SK-N-SH (cell line): Measurements from ENCODE around the gene B4GALT3. TPM values are rescaled to one million over a fixed set of nuclear protein-coding genes. Genes with fewer than 3 reads are reported as not detected.

Experiments
- CTCF ChIA-PET: fragments of 300-600, 350-600 bp; formaldehyde crosslinking; extraction: SDS; loops from one replicate; lab custom pipeline; 2021; lab: Yijun Ruan, JAX
- POLR2A ChIA-PET: fragments of 350-600 bp; sonication (Branson Sonifier 250); formaldehyde crosslinking; extraction: SDS; loops from one replicate; lab custom pipeline; 2020; ENCODE audit warnings: antibody characterized with exemption, inconsistent platforms; lab: Yijun Ruan, JAX
- DNase-seq: peaks from one replicate; pipeline ENCODE4 v3.0.0; 2012
- H2AFZ ChIP-seq: fragments of 200-600 bp; sonication (generic); 2 replicates; pipeline ENCODE4 v1.8.1; 2016; ENCODE audit warnings: antibody characterized with exemption, mild to moderate bottlenecking, low read depth
- H3F3A ChIP-seq: fragments of 200-600 bp; sonication (generic); replicated peaks from 2 replicates; pipeline ENCODE3; 2016; ENCODE audit warnings: antibody characterized with exemption, mild to moderate bottlenecking; ENCODE audit not compliant: insufficient read depth
- H3K27ac ChIP-seq, 2 experiments: fragments of 200-500 bp in 1 of 2; fragments of 200-600 bp in 1 of 2; sonication (Bioruptor generic) in 1 of 2; sonication (generic), shearing (Covaris generic) in 1 of 2; 2 replicates each; pipeline versions ENCODE4 v1.5.1 to v1.6.1; 2014 to 2016; ENCODE audit warnings: low read depth in 2 of 2, inconsistent platforms in 1 of 2, low read length in 1 of 2, mild to moderate bottlenecking in 1 of 2, mixed read lengths in 1 of 2
- H3K27me3 ChIP-seq: fragments of 200-600 bp; sonication (generic), shearing (Covaris generic); 2 replicates; pipeline ENCODE4 v1.6.1; 2016; ENCODE audit warnings: mixed run types; ENCODE audit not compliant: insufficient read depth
- H3K36me3 ChIP-seq, 2 experiments: fragments of 200-500 bp in 1 of 2; fragments of 200-600 bp in 1 of 2; sonication (Bioruptor generic) in 1 of 2; sonication (generic) in 1 of 2; replicated peaks in 1 of 2; 2 replicates each; pipeline versions ENCODE3 to v1.5.1; 2014 to 2016; ENCODE audit warnings: low read length in 1 of 2, mild to moderate bottlenecking in 1 of 2; ENCODE audit not compliant: insufficient read depth in 2 of 2, control insufficient read depth in 1 of 2
- H3K4me1 ChIP-seq, 2 experiments: fragments of 200-500 bp in 1 of 2; fragments of 200-600 bp in 1 of 2; sonication (Bioruptor generic) in 1 of 2; sonication (generic), shearing (Covaris generic) in 1 of 2; 2 replicates each; pipeline versions ENCODE4 v1.5.1 to v1.6.1; 2014 to 2016; ENCODE audit warnings: low read depth in 1 of 2, low read length in 1 of 2, mixed run types in 1 of 2; ENCODE audit not compliant: insufficient read depth in 2 of 2, control insufficient read depth in 1 of 2
- H3K4me2 ChIP-seq: fragments of 200-600 bp; sonication (generic), shearing (Covaris generic); 2 replicates; pipeline ENCODE4 v1.6.1; 2017; ENCODE audit warnings: mixed run types
- H3K4me3 ChIP-seq, 2 experiments: fragments of 200-500 bp in 1 of 2; fragments of 200-600 bp in 1 of 2; sonication (Bioruptor generic) in 1 of 2; sonication (generic), shearing (Covaris generic) in 1 of 2; 2 replicates each; pipeline versions ENCODE4 v1.5.1 to v1.8.1; 2014 to 2016; ENCODE audit warnings: low read depth in 2 of 2, inconsistent platforms in 1 of 2, low read length in 1 of 2, mild to moderate bottlenecking in 1 of 2, mixed read lengths in 1 of 2, moderate library complexity in 1 of 2
- H3K79me2 ChIP-seq: fragments of 200-600 bp; sonication (generic); 2 replicates; pipeline ENCODE4 v1.8.1; 2017; ENCODE audit warnings: mild to moderate bottlenecking; ENCODE audit not compliant: insufficient read depth
- H3K9ac ChIP-seq: fragments of 200-600 bp; sonication (generic); 2 replicates; pipeline ENCODE4 v1.6.1; 2017; ENCODE audit warnings: mixed run types
- H3K9me2 ChIP-seq: fragments of 200-600 bp; sonication (generic); 2 replicates; pipeline ENCODE4 v1.6.1; 2017; ENCODE audit warnings: mixed run types
- H3K9me3 ChIP-seq: fragments of 200-600 bp; sonication (generic); 2 replicates; pipeline ENCODE4 v1.6.1; 2017; ENCODE audit warnings: mixed run types, mild to moderate bottlenecking, moderate library complexity
- H4K20me1 ChIP-seq: fragments of 200-600 bp; sonication (generic); 2 replicates; pipeline ENCODE4 v1.6.1; 2017; ENCODE audit warnings: mild to moderate bottlenecking, mixed run types; ENCODE audit not compliant: insufficient read depth
- CHD2 ChIP-seq: fragments of 150-350 bp; IDR thresholded peaks from 2 replicates; pipeline ENCODE4 v1.6.1; 2018; ENCODE audit warnings: low read length; ENCODE audit not compliant: partially characterized antibody
- ELF1 ChIP-seq: IDR thresholded peaks from 2 replicates; pipeline ENCODE4 v1.4.0; 2012
- EP300 ChIP-seq, 2 experiments: IDR thresholded peaks; 2 replicates each; pipeline versions ENCODE4 v1.4.0 to v1.6.1; 2012; ENCODE audit warnings: borderline replicate concordance in 1 of 2, low read depth in 1 of 2, low read length in 1 of 2
- EZH2phosphoT487 ChIP-seq: fragments of 200-600 bp; sonication (generic); IDR thresholded peaks from 2 replicates; pipeline ENCODE4 v1.6.1; 2017; ENCODE audit warnings: low read depth, mixed run types, mild to moderate bottlenecking, antibody characterized with exemption, moderate library complexity, borderline replicate concordance
- FOXM1 ChIP-seq: IDR thresholded peaks from 2 replicates; pipeline ENCODE4 v1.4.0; 2012; ENCODE audit warnings: low read depth, mild to moderate bottlenecking
- MAX ChIP-seq: IDR thresholded peaks from 2 replicates; pipeline ENCODE4 v1.4.0; 2012; ENCODE audit warnings: low read depth
- NFIC ChIP-seq: IDR thresholded peaks from 2 replicates; pipeline ENCODE4 v1.4.0; 2012; ENCODE audit warnings: borderline replicate concordance
- NRF1 ChIP-seq: IDR thresholded peaks from 2 replicates; pipeline ENCODE4 v1.6.1; 2012; ENCODE audit warnings: low read depth, mild to moderate bottlenecking, low read length
- PBX3 ChIP-seq: IDR thresholded peaks from 2 replicates; pipeline ENCODE4; 2012
- POLR2AphosphoS5 ChIP-seq: IDR thresholded peaks from 2 replicates; pipeline ENCODE4 v1.6.1; 2012; ENCODE audit warnings: low read depth, low read length
- RCOR1 ChIP-seq: fragments of 150-350 bp; IDR thresholded peaks from 2 replicates; pipeline ENCODE4 v1.6.1; 2017; ENCODE audit warnings: antibody characterized with exemption, low read length
- REST ChIP-seq: IDR thresholded peaks from 2 replicates; pipeline ENCODE4 v1.6.1; 2012; ENCODE audit warnings: mild to moderate bottlenecking, low read depth, low read length, moderate library complexity
- RFX5 ChIP-seq: IDR thresholded peaks from 2 replicates; pipeline ENCODE4 v1.6.1; 2012; ENCODE audit warnings: mild to moderate bottlenecking, improper control_type of control experiment, low read length
- SIN3A ChIP-seq: IDR thresholded peaks from 2 replicates; pipeline ENCODE4 v1.6.1; 2012; ENCODE audit warnings: low read depth, mild to moderate bottlenecking, low read length, moderate library complexity, borderline replicate concordance
- USF2 ChIP-seq: fragments of 150-350 bp; IDR thresholded peaks from 2 replicates; pipeline ENCODE4 v1.6.1; 2017; ENCODE audit warnings: antibody characterized with exemption, low read length, low read depth, borderline replicate concordance
- ZBTB33 ChIP-seq: IDR thresholded peaks from 2 replicates; pipeline ENCODE4 v1.4.0; 2012; ENCODE audit warnings: low read depth, borderline replicate concordance
- WGBS: methylation state at CpG from one replicate; pipeline ENCODE4 v1.1.6; 2017; ENCODE audit warnings: low lambda C conversion rate; 5-methylcytosine and 5-hydroxymethylcytosine counted together
- polyA plus RNA-seq, 3 experiments: library from polyadenylated mRNA; depleted of rRNA; stranded (reverse); fragments of >200 nt; gene quantifications; 2 replicates each; pipeline ENCODE4 v1.2.3, GENCODE V29; 2012

The B4GALT3 gene
- polyA plus RNA-seq, 1 of the 3 experiments (the other 2 are of a cell fraction) = 56.5 TPM

- Histone ChIP-seq H3K4me3 (no peak overlapping the region), H3F3A (peaks cover 10% of the 10 kb centered on the region), H3K36me3 (peaks cover 33 to 50% of the 10 kb centered on the region in 2 experiments), H3K27me3 (no peaks in the 10 kb centered on the region), H2AFZ (no peak overlapping the region), H3K9me2 (no peaks in the 10 kb centered on the region), H3K27ac (no peak overlapping the region), H3K4me2 (no peak overlapping the region), H3K4me1 (peaks cover 5 to 11% of the 10 kb centered on the region in 2 experiments; a peak in 3 of 4 replicates), H3K9ac (no peak overlapping the region), H3K79me2 (peaks cover 84% of the 10 kb centered on the region), H4K20me1 (peaks cover 8% of the 10 kb centered on the region; the same call in 1 of the 2 replicates), H3K9me3 (no peaks in the 10 kb centered on the region)
- DNase-seq = no peak
- ChIA-PET POLR2A (interaction anchor here (1.3 kb wide), 1 partner anchor 11 kb away, joined by 5 read pairs; the partner anchor contains the start of genes NIT1 and PFDN2), CTCF (no interaction called here)
- 90% methylated on average over 3 of the region's 4 CpGs for WGBS
- TF ChIP-seq USF2 (no peak), EP300 (IDR thresholded peaks at IDR 0.05; ENCODE audit: borderline replicate concordance in 1 of 2, low read depth in 1 of 2, low read length in 1 of 2) (no peak), REST (no peak), NFIC (no peak), ELF1 (no peak), FOXM1 (no peak), RFX5 (no peak), NRF1 (no peak), SIN3A (no peak), CHD2 (no peak), MAX (no peak), PBX3 (no peak), EZH2phosphoT487 (no peak), POLR2AphosphoS5 (no peak), ZBTB33 (no peak), RCOR1 (no peak)
These were observed 48.5 kb downstream of the B4GALT3 start for GRCh38 chr1:161128591-161129420.
